Measurements from ENCODE around the gene PTGER2.

PTGER2 gene

GRCh38 chr14:52305014-52305413 is 9.1 kb upstream of the PTGER2 start:
- DNase-seq: no peak

- DNase-seq: peak in 1 of 3 experiments; percentile 13
These were observed 6.7 kb upstream of the PTGER2 start for GRCh38 chr14:52307376-52307775.

GRCh38 chr14:52307905-52308304 is 6.2 kb upstream of the PTGER2 start:
- no peak for DNase-seq

GRCh38 chr14:52310541-52310940 is 3.6 kb upstream of the PTGER2 start:
- no peak for DNase-seq

- no peak for DNase-seq
These were observed 1.2 kb upstream of the PTGER2 start for GRCh38 chr14:52312931-52313355.

GRCh38 chr14:52313462-52313861 is 650 bp upstream of the PTGER2 start:
- no peak for DNase-seq

GRCh38 chr14:52314595-52315354 is 663 bp downstream of the PTGER2 start:
- peak in 2 of 3 experiments; percentile 74 to 75 for DNase-seq

- DNase-seq: no peak
These were observed 1.2 kb downstream of the PTGER2 start for GRCh38 chr14:52315355-52315718.

GRCh38 chr14:52318062-52318461 is 4.0 kb downstream of the PTGER2 start:
- DNase-seq: no peak

- no peak for DNase-seq
These were observed 4.9 kb downstream of the PTGER2 start for GRCh38 chr14:52318826-52319645.

- DNase-seq: no peak
These were observed 5.8 kb downstream of the PTGER2 start for GRCh38 chr14:52319919-52320318.

GRCh38 chr14:52325126-52325525 is 11.0 kb downstream of the PTGER2 start:
- no peak for DNase-seq

- no peak for DNase-seq
These were observed 11.5 kb downstream of the PTGER2 start for GRCh38 chr14:52325630-52326029.

GRCh38 chr14:52327374-52328226 is 13.5 kb downstream of the PTGER2 start:
- DNase-seq: peak in 2 of 3 experiments; percentile 32 to 40

GRCh38 chr14:52328276-52328675 is 14.2 kb downstream of the PTGER2 start:
- no peak for DNase-seq

- DNase-seq: no peak
These were observed 15.7 kb downstream of the PTGER2 start for GRCh38 chr14:52329678-52330369.

- DNase-seq: no peak
These were observed 18.2 kb downstream of the PTGER2 start for GRCh38 chr14:52332269-52332668.

- DNase-seq: no peak
These were observed 19.0 kb downstream of the PTGER2 start for GRCh38 chr14:52333108-52333507.

- DNase-seq: peak in 1 of 3 experiments; percentile 25
These were observed 19.9 kb downstream of the PTGER2 start for GRCh38 chr14:52333823-52334657.

- DNase-seq: no peak
These were observed 22.1 kb downstream of the PTGER2 start for GRCh38 chr14:52336241-52336640.

- peak in 2 of 3 experiments; percentile 24 to 69 for DNase-seq
These were observed 24.1 kb downstream of the PTGER2 start for GRCh38 chr14:52338051-52338681.

All from NCI-H1417 (cell line).